GM18907 (cell line): ENCODE results near the gene SRSF9.
"Not testable (repeated sequence)": the region's sequence is repeated elsewhere in the genome, so short reads cannot be mapped to it uniquely, and the experiment has no call there.

Source experiments
- ATAC-seq: cut with Tn5 transposase; IDR thresholded peaks from one replicate; pipeline ENCODE4 v1.9.1; 2021; ENCODE audit warnings: mild to moderate bottlenecking, moderate library complexity; ENCODE audit not compliant: unreplicated experiment

SRSF9 gene

GRCh38 chr12:120455302-120455701, 14.2 kb downstream of the SRSF9 start:
- no peak for ATAC-seq

DNA sequence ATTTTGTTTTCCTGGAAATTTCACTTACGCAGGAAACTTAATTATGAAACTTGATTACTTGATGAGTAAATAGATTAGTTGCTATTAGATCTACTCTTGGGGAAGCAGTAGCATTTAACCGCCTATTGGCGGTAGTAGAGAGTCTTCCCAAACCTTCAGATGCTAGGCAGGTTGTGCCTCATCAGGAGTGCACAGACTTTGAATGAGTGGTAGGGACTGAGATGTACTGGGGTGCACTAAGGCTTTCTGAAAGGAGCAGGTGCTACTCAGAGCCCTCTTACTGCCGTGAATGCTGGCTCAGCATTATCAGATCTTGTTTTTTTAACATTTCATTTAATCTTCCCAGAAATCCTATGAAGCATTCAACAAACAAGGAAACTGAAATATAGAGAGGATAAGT, 15.6 kb downstream of the SRSF9 start:
- peak; percentile 48 for ATAC-seq

DNA sequence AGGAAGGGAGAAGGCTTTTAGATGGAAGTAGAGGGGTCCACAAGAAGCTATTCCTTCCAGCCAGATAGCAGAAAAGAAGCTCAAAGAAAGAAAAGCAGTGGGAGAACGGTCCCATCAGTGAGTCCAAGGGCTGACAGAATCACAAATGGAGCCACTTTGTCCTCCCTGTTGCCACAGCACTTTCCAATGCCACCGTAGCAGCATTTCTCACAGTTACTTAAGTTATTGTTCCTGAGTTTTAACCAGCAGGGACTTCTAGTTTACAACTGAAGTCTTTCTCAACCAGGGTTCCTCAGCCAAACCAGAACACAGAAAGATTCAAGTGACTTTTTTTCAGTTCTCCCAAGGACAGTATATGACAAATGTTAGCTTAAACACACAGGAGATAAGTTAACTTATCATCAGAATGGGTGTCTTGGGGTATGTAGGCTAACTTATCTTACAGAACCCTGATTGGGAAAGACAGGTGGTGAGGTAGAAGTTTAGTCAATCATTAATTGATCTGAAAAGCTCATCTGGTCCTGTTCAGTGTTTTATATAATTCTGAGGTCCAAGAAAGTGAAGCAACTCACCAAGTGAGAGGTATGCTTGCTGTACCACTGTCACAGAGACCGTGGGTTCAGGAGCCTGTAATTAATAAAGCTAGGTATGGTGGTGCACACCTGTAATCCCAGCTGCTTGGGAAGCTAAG, 16.3 kb downstream of the SRSF9 start:
- no peak for ATAC-seq

DNA sequence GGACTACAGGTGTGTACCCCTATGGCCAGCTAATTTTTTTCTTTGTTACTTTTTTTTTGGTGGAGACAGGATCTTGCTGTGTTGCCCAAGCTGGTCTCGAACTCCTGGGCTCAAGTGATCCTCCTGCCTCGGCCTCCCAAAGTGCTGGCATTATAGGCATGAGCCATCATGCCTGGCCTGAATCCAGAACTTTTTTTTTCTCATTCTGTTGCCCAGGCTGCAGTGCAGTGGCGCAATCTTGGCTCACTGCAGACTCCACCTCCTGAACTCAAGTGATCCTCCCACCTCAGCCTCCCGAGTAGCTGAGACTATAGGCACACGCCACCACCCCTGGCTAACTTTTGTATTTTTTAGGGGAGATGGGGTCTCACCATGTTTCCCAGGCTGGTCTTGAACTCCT, 17.0 kb downstream of the SRSF9 start:
- not testable (repeated sequence) for ATAC-seq

DNA sequence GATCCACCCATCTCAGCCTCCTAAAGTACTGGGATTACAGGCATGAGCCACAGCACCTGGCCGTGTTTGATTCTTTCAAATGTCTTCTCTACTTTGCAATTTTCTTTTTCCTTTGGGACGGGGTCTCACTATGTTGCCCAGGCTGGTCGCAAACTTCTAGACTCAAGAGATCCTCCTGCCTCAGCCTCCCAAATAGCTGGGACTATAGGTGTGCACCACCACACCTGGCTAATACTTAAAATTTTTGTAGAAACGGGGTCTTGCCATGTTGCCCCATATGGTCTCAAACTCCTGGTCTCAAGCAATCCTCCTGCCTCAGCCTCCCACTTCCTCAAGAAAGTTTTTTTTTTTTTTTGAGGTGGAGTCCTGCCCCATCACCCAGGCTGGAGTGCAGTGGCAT, 21.6 kb downstream of the SRSF9 start:
- ATAC-seq = no peak

GRCh38 chr12:120446844-120447178, 22.7 kb downstream of the SRSF9 start:
- ATAC-seq = not testable (repeated sequence)

- peak; percentile 91 for ATAC-seq
These were observed 23.4 kb downstream of the SRSF9 start, which contains the start of the genes GATC and TRIAP1 for GRCh38 chr12:120445911-120446843. GATC (plus strand) TSS chr12:120446444; CDS start chr12:120446481, 37 bp downstream. TRIAP1 (minus strand) TSS chr12:120446384; CDS start chr12:120446372, 12 bp downstream.

DNA sequence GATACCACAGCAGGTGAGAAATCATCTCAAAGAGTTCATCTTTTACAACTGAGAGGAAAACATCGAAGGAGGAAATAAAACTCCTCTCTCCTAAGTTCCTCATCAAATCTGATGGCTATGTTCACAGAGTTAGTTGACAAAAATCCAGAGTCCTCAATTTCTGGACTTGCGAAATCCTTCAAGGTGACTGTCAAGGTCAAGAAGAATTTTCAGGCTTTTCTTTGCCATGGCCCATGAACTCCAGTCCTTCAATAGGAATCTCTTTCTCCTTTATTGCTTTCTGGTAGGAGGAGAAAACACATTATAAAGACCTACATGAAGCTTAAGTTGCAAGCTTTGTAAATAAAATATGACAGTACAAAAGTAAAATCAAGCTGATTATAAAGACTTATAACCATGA, 24.9 kb downstream of the SRSF9 start:
- ATAC-seq = no peak

DNA sequence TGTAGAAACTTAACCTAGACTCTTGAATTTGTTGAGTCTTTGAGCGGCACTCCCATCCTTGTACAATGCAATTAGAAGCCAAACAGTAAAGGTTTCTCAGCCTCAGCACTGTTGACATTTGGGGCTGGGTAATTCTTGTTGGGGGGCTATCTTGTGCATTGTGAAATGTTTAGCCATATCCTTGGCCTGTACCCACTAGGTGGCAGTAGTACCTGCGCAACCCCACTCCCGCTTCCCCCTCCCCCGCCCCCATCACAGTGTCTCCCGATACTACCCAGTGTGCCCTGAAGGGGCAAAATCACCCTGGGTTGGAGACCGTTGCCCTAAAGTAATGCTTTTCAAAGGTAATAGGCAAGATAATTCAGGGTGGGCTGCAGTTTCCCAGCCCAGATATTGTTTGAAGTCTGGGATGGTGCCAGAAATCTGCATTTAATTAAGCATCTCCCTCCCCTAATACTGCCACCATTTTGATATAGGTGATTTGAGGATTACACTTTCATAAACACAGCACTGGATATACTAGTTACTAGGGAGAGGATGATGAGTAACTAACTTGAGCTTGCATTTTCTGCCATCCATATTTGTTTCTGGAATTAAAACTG, 29.8 kb downstream of the SRSF9 start:
- no peak for ATAC-seq

GRCh38 chr12:120438495-120439198, 30.9 kb downstream of the SRSF9 start:
- peak; percentile 14 for ATAC-seq

DNA sequence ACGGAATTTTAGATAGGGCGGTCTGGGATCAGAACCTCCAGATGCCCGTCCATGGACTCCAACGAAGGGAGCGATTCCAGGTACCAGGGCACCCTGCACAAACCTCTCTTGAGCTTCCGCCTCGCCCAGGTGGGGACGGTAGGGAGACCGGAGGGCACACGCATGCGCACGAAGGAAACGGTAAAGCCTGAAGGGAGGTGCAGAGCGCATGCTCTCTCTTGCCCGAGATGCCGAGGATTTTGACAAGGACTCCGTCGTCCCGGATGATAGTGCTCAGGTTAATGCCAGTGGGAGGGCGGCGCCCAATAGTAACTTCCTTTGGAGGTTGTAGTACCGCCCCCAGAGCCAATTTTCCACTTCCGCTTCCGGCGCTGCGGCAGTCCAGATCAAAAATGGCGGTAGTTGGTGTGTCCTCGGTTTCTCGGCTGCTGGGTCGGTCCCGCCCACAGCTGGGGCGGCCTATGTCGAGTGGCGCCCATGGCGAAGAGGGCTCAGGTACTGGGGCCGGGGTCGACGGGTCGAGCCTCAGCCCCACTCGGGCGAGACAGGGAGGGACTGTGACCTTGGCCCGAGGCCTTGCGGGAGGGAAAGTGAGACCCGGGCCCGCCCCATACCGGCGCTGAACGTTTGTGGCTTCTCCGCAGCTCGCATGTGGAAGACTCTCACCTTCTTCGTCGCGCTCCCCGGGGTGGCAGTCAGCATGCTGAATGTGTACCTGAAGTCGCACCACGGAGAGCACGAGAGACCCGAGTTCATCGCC, 31.6 kb downstream of the SRSF9 start, which contains the start of gene COX6A1:
TSS of gene COX6A1 (plus strand) at position 379 of the 760 bp plus-strand sequence. CDS start at position 393, 14 bp downstream.
- ATAC-seq = peak; percentile 95

GRCh38 chr12:120432772-120433525, 36.6 kb downstream of the SRSF9 start:
- ATAC-seq = no peak

- no peak for ATAC-seq
These were observed 40.2 kb downstream of the SRSF9 start for GRCh38 chr12:120429368-120429767.

DNA sequence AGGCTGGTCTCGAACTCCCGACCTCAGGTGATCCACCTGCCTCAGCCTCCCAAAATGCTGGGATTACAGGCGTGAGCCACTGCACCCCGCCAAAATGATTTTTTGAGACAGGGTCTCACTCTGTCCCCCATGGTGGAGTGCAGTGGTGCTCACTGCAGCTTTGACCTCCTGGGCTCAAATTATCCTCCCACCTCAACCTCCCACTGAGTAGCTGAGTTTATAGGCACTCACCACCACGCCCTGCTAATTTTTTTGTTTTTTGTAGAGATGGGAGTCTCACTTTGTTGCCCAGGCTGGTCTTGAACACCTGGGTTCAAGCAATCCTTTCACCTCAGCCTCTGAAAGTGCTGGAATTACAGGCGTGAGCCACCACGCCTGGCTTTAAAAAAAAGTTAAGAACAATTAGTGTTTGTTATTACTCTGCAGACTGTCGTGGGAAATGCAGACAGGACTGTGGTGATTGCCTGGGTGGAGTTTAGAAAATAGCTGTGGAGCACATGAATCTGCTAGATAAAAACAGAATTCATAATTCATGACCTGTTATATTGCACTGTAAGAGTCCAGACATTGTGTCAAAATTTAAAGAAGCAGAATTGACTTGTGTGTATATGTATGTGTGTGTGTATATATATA, 40.8 kb downstream of the SRSF9 start:
- no peak for ATAC-seq

DNA sequence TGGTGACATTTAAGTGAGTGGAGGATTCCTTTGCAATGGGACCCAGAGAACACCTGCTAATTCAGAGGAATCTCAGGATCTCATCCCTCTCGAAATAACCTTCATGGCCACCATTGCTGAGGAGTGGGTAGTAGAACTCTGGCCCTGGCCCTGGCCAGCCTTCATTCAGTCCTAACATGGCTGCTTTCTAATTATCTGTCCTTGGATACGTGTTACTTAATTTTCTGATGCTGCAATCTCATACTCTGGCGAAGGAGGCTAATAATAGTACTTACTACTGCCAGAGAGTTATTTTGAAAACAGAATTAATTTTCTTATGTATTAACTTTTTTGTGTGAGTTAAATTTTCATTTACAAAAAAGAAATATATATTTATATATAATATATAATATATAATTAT, 43.8 kb downstream of the SRSF9 start:
- ATAC-seq = no peak

GRCh38 chr12:120422892-120423456, 46.6 kb downstream of the SRSF9 start:
- ATAC-seq = no peak

GRCh38 chr12:120421701-120422100, 47.8 kb downstream of the SRSF9 start:
- no peak for ATAC-seq

- no peak for ATAC-seq
These were observed 51.5 kb downstream of the SRSF9 start for GRCh38 chr12:120417917-120418580.
